Measurements from ENCODE around the gene INIP.

INIP gene, protein sequence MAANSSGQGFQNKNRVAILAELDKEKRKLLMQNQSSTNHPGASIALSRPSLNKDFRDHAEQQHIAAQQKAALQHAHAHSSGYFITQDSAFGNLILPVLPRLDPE

DNA sequence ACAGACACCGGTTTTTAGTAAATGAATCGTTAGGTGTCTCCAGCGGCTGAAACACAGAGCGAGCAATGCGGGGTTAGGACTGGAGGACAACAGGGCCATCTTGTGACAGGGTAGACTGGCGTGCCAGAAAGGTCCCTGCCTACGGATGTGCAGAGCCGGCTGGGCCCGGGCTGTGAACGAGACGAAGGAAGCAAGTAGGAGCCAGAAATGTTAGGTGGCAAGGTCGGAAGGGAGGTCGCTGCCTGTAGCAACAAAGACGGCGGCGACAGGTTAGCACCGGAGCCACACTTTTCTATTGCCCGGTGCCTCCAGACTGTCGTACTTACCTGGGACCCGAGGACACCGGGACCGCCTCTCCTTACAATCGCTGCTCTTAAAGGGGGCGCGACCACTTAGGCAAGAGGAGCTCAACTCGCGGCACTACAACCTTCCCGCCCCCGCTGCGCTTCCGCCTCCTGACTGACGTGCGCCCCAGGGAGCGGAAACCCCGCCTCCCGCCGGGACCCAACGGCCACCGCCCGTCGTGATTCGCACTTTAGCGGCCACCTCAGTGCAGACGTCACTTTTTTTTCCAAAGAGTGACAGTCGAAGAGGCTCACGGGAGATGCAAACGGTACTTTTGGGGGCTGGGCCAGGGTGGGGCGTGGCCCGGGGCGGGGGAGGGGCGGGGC is at the start of gene INIP:
INIP (minus strand) TSS at position 457 of the 671 bp plus-strand sequence. CDS start 1,632 bp downstream, outside the sequence.
- peak; percentile 92 for DNase-seq

GRCh38 chr9:112765281-112765680 is 47.4 kb upstream of the INIP start:
- no peak for DNase-seq

DNA sequence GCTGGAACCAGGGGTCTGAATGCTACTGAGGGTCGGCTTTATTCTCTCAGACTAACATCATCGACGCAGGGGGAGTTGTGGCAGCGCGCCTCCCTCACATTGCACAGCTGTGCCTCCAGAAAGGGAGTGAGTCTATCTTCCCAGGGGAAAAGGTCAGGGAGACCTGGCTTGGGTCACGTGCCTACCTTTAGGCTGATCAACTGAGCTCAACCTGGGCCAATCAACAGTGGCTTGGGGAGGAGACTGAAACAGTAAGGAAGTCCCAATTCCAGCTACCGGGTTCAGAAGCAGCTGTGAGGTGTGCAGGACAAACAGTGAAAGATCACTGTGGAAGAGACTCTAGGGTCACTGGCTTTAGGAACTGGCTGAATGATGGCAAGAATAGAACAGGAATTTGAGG is 46.9 kb upstream of the INIP start:
- peak; percentile 74 for DNase-seq

GRCh38 chr9:112764344-112764743 is 46.4 kb upstream of the INIP start:
- no peak for DNase-seq

GRCh38 chr9:112762726-112763518 is 45.0 kb upstream of the INIP start:
- no peak for DNase-seq

DNA sequence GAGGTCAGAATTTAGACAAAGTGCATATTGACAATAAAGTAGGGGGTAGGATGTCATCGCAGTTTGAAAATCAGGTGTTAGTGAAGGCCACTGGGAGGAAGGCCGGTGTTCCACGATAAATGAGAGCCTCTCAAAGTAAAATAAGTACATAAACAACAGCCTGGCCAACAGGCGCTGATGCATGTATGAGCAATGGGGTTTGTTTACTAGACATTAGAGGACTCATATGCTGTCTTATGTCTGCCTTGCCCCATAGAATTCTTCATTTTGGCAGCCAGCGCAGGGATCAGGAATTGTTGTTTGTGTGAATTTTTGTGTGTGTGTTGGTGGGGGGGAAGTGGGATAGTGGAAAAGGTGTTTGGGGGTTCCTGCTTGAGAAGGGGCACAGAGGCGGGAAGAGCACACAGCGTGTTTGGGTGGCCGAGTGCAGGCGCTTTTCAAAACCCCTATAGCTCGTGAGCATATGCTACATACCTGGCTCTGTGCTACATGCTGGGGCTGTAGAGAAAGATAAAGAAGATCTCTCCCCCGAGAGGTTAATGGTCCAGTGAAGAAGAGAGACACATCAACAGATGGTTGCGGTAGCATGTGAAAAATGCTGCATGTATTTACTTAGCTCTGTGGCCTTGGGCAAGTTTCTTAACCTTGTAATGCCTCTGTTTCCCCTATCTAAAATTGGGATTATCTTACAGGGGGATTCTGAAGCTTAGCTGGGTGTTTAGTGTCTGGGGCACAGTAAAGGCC is 44.2 kb upstream of the INIP start:
- DNase-seq: no peak

- DNase-seq: no peak
Observed at GRCh38 chr9:112760821-112761220, 42.9 kb upstream of the INIP start.

- DNase-seq: no peak
Observed at GRCh38 chr9:112757940-112758339, 40.0 kb upstream of the INIP start.

DNA sequence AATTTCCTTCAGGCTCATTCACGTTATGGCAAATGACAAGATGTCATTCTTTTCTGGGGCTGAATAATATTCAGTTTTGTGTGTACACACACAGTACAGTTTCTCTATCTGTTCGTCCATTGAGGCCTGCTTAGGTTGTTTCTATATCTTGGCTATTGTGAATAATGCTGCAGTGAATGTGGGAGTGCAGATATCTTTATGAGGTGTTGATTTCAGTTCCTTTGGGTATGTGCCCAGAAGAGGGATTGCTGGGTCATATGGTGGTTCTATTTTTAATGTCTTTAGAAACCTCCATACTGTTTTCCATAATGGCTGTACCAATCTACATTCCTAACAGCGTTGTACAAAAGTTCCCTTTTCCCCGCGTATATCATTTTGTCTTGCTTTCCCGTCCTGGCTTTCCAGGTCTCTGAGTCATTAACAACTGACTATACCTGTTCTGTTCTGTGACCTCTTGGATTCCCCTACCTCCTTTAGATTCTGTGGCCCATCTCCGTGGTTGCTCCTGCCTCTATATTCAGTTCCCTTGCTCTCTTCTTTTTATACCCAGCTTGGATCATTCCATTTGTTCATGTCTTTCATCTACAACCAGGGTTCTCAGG is 39.5 kb upstream of the INIP start:
- DNase-seq: no peak

DNA sequence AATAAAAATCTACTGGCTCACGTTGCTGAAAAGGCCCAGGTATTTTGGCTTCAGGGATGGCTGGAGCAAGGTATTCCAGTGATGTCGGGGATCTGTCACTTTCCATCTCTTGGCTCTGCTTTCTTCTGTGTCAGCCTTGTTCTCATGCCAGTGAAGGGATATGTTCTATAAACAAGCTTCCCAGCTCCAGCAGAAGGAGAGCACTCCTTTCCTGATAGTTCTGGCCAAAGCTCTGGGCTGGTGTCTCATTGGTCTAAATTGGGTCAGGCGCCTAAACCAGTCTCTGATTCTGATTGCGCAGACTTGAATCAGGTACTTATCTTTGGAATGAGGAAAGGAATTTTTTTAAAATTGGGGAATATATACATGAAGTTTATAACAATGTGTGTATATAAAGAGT is 37.8 kb upstream of the INIP start:
- DNase-seq: no peak

DNA sequence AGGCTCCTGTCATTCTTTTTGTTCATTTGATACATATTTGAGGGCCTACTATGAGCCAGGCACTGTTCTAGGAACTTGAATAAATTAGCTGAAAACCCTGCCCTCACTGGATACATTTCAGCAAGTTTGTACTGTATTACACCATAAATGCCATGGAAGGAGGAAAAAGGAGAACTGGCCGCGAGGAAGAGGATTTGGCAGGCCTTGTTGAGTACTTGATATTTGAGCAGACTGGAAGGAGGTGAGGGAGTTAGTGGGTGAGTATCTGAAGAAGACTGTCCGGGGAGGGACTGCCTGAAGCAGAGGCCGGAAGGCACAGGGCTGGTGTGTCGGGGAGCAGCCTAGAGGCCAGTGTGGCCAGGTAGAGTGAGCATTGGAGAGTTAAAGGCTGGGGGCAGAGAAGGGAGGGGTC is 37.1 kb upstream of the INIP start:
- no peak for DNase-seq

DNA sequence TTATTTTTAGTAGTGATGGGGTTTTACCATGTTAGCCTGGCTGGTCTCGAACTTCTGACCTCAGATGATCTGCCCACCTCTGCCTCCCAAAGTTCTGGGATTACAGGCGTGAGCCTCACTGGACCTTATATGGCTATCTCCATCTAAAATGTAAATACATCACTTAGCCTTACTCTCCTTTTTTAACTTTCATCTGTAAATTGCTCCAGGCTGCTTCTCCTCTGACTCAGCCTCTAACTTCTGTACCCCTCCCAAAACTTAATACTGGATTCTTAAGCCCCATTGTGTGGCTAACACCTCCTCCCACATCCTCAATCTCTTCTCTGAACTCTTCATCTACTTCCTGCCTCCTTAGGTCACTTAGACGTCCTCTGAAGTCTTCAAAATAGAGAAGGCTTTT is 36.7 kb upstream of the INIP start:
- DNase-seq: no peak

DNA sequence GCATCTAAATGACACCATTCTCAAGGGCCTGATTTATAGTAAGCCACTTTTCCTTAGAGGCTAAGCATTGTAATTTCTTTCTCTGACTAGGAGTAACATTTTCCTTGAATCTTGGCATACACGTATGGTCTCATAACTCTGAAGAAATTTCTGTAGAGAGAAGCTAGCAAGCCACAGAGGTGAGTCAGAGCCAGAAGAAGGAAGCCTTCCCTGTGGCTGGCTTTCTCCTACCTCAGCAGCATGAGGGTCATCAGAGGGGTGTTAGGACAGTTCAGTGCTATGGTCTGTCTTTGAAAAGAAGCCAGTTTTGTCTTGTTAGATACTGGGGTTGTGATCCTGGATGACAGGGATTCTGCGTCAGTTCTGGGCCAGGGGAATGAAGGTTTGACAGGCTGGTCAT is 35.8 kb upstream of the INIP start:
- no peak for DNase-seq

DNA sequence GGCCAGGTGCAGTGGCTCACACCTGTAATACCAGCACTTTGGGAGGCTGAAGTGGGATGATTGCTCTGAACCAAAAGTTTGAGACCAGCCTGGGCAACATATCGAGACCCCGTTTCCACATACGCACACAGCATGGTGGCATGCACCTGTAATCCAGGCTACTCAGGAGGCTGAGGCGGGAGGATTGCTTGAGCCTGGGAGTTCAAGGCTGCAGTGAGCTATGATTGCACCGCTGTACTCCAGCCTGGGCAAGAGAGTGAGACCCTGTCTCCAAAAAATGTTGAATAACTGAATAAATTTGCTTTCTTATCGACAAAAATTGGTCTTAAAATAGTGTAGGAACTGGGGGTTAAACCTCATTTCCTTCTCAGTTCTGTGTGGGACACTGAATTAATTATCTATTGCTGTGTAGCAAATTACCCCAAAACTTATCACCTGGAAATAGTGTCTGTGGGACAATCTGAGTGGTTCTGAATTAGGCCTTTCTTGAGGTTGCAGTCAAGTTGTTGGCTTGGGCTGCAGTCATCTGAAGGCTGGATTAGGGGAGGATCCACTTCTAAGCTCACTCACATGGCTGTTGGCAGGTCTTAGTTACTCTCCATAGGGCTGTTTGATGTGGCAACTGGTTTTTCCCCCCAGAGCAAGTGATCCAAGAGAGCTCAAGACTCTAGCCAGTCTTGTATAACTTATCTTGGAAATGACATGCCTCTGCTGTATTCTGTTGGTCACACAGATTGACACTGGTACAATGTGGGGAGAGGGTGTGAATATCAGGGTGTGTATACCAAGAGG is 34.6 kb upstream of the INIP start:
- DNase-seq: no peak

- DNase-seq: no peak
Observed at GRCh38 chr9:112751056-112751795, 33.3 kb upstream of the INIP start.

DNA sequence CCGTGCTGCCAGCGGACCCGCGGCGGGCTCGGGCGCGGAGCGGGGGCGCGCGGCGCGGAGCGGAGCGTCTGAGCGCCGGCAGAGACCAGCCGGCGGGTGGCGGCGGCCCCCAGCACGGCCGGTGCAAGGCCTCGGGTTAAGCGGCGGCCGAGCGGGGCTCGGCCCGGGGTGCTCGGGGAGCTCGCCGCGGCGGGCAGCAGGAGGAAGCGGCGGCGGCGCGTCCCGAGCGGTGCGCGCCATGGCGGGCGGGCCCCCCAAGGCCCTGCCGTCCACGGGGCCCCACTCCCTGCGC is 32.8 kb upstream of the INIP start:
- DNase-seq: no peak

DNA sequence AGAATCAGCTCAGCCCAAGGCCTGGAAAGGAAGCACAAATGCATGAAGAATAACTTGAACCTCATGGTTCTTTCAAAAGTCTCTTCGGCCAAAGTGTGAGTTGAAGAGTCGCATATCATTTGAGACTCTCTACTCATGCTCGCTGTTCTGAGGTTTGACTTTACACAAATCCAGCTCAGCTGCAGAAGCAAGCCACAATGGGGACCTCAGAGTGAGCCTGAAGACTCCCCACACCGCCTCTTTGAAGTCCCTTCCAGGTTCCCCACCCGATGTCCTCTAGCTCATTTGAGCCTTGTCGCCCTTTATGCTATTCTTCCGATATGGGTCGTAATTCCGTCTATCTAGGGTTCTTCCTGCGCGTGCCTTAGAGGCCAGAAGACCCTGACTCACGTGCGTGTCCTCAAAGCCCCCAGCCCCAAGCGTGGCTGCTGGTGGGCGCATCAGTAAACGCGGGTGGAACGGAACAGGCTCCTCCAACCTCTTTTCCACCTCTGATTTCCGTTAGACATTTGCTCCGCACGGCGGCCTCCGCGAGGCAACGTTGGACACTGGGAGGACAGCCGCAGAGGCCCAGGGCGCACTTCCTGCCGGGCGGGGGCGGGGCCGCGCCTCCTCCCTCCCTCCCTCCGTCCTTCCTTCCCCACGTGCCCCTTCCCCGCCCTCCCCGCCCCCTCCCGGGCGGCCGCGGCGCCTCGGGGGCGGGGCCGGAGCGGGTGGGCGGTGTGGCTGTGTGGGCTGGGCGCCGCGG is 32.3 kb upstream of the INIP start, which contains the start of gene SNX30:
SNX30 (plus strand) TSS at position 745 of the 748 bp plus-strand sequence. CDS start 242 bp downstream, outside the sequence.
- no peak for DNase-seq

- no peak for DNase-seq
Observed at GRCh38 chr9:112747094-112747493, 29.2 kb upstream of the INIP start.

- DNase-seq: no peak
Observed at GRCh38 chr9:112744177-112744576, 26.3 kb upstream of the INIP start.

DNA sequence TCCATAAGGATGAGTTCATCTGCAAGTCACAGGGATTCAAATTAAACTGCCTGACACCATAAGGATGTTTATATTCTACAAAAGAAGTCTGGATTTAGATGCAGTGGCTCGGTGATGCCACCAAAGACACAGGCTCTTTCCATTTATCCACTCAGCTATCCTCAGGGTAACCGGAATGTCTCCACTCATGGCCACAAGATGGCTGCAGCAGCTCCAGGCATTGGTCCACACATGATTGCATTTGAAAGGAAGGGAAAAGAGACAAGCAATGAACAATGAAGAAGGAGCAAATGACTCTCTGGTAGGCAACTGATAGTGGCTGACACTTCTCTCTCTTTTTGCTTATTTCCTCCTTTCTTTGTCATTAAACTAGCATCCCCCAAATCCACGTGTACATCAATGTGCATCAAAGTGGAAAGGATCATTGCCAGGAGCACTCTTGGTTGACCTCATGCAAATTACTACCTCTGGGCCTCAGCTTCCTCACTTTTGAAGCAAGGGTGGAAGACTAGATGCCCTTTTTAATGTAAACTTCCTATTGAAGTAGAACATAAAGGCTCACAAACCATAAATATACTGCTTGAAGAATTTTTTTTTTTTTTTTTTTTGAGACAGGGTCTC is 25.4 kb upstream of the INIP start:
- no peak for DNase-seq

Data from NCI-H1436 treated with DMSO at 0.1 percent for 48 hours (cell line).